GM10248 (cell line): ENCODE data around the gene SHROOM2.

Source experiments
- CTCF ChIA-PET: fragments of 300-600 bp; sonication (Branson Sonifier 250); formaldehyde crosslinking; extraction: SDS; loops from one replicate; lab custom pipeline; 2021; ENCODE audit warnings: antibody characterized with exemption; lab: Yijun Ruan, JAX
- POLR2A ChIA-PET: fragments of 350-650 bp; sonication (Branson Sonifier 250); formaldehyde crosslinking; extraction: SDS; loops from one replicate; lab custom pipeline; 2020; ENCODE audit warnings: antibody characterized with exemption; lab: Yijun Ruan, JAX
- DNase-seq: peaks from one replicate; pipeline ENCODE4 v3.0.0; 2012; ENCODE audit errors: extremely low spot score
- TF ChIP-seq, protein P1 (sequence below): IDR thresholded peaks from 2 replicates; pipeline ENCODE4 v1.5.1; 2012; ENCODE audit warnings: mild to moderate bottlenecking, low read depth; ENCODE audit errors: extremely low read depth, missing control alignments, control extremely low read depth

Gene SHROOM2

GRCh38 chrX:9861711-9862110 is 75.5 kb downstream of the SHROOM2 start:
- POLR2A ChIA-PET = interaction anchor here (0.6 kb wide), 1 partner anchor 341 kb away, joined by 3 read pairs; no protein-coding TSS in a partner anchor
- CTCF ChIA-PET = interaction anchor here (2.3 kb wide), 1 partner anchor 258 kb away, joined by 9 read pairs; no protein-coding TSS in a partner anchor
- no peak for DNase-seq
- TF ChIP-seq, protein P1, sequence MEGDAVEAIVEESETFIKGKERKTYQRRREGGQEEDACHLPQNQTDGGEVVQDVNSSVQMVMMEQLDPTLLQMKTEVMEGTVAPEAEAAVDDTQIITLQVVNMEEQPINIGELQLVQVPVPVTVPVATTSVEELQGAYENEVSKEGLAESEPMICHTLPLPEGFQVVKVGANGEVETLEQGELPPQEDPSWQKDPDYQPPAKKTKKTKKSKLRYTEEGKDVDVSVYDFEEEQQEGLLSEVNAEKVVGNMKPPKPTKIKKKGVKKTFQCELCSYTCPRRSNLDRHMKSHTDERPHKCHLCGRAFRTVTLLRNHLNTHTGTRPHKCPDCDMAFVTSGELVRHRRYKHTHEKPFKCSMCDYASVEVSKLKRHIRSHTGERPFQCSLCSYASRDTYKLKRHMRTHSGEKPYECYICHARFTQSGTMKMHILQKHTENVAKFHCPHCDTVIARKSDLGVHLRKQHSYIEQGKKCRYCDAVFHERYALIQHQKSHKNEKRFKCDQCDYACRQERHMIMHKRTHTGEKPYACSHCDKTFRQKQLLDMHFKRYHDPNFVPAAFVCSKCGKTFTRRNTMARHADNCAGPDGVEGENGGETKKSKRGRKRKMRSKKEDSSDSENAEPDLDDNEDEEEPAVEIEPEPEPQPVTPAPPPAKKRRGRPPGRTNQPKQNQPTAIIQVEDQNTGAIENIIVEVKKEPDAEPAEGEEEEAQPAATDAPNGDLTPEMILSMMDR = no peak

DNA sequence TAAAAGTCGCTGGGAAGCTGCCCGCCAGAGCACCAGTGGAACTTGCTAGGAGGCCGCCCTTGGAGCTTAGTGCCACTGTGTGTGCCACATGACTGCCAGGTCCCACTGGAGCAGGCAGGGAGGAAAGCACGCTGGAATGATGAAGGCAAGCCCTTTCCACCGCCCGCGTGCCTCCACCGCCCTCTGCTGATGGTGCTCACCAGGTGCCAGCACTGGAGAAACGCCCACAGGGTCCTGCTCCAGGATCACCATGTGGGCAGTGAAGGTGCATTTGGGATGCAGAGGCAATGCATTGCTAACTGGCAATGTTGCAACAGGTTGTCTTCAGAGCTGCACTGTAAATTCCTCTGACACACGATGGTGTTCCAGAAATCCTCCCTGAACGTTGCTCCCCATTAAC is 76.3 kb downstream of the SHROOM2 start:
- CTCF ChIA-PET = interaction anchor here (2.3 kb wide), 1 partner anchor 258 kb away, joined by 9 read pairs; no protein-coding TSS in a partner anchor
- POLR2A ChIA-PET = no interaction called here
- TF ChIP-seq, protein P1 = no peak
- no peak for DNase-seq

- ChIA-PET CTCF (interaction anchor here (2.3 kb wide), 1 partner anchor 257 kb away, joined by 9 read pairs; no protein-coding TSS in a partner anchor), POLR2A (no interaction called here)
- TF ChIP-seq, protein P1 = no peak
- DNase-seq = no peak
Observed at GRCh38 chrX:9862953-9863352, 76.7 kb downstream of the SHROOM2 start.

DNA sequence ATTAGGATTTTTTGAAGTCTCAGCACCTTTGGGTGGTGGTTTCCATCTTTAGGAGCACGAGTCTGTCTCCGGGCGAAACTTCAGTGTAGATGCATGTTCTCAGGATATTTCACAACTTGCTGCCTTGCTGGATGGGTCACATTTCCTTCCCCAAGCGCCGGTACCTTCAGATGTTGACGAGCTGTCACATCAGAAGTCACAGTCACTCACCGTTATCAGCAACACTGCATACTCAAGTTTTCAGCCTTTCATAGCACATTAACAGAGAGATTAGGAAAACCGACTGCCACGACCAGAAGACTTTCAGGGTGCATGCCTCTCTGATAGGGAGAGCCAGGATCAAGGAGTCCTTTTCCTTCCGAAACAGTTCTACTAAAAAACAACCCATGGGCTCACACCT is 77.8 kb downstream of the SHROOM2 start:
- POLR2A ChIA-PET = no interaction called here
- TF ChIP-seq, protein P1 = no peak
- no peak for DNase-seq
- CTCF ChIA-PET = no interaction called here

- POLR2A ChIA-PET = no interaction called here
- TF ChIP-seq, protein P1 = no peak
- DNase-seq = peak; percentile 29
- CTCF ChIA-PET = no interaction called here
Observed at GRCh38 chrX:9865804-9866472, 79.7 kb downstream of the SHROOM2 start.

DNA sequence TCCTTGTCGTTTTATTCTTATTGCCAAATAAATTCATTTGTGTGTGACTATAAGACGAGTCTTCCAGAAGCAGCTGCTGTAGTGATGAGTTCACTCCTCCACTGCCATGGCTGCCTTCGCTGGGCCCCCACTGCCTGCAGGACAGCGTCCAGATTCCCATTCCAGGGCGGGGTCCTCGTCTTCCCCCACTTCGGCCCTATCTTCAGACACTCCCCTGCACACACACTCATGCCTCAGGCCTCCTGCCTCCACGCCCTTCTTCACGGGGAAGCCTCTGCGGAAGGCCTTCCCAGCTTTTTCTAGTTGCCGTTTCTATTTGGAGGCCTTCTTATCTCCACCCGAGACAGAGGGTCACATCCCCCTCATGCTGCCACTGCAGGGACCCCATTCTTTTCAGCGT is 80.4 kb downstream of the SHROOM2 start:
- CTCF ChIA-PET = interaction anchor here (2.7 kb wide), 1 partner anchor 253 kb away, joined by 6 read pairs; no protein-coding TSS in a partner anchor
- POLR2A ChIA-PET = no interaction called here
- DNase-seq = no peak
- TF ChIP-seq, protein P1 = no peak
